ENCODE measurements around the gene CHID1.

DNA sequence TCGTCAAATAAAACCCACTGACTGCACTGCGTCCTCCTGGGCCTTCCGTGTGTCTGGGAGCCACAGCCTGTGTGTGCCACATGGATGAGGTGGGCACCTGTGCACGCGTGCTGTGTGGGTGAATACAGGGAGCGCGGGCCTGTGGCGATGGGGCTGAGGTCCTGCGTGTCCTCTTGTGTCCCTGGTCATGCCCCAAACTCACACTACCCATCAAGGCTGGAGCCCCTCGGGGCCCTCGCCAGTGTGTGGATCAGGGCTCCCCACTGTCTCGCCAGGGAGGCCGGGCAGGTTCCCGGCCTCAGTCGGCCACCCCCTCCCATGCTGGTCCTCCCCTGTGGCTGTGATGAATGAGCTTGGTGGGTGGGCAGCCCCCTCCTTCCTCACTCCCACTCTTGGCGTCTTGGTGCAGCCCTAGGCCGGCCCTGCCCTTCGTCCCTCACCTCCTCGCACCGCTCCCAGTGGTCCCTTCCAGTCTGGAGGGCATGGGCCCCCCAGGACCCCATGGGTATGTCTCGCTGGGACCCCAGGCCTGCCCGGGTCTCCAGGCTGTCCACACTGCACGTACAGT is 78.6 kb downstream of the CHID1 start:
- TF ChIP-seq, protein P1, sequence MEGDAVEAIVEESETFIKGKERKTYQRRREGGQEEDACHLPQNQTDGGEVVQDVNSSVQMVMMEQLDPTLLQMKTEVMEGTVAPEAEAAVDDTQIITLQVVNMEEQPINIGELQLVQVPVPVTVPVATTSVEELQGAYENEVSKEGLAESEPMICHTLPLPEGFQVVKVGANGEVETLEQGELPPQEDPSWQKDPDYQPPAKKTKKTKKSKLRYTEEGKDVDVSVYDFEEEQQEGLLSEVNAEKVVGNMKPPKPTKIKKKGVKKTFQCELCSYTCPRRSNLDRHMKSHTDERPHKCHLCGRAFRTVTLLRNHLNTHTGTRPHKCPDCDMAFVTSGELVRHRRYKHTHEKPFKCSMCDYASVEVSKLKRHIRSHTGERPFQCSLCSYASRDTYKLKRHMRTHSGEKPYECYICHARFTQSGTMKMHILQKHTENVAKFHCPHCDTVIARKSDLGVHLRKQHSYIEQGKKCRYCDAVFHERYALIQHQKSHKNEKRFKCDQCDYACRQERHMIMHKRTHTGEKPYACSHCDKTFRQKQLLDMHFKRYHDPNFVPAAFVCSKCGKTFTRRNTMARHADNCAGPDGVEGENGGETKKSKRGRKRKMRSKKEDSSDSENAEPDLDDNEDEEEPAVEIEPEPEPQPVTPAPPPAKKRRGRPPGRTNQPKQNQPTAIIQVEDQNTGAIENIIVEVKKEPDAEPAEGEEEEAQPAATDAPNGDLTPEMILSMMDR (IDR thresholded peaks at IDR 0.05) = no peak
- no peak for TF ChIP-seq POLR2A (IDR thresholded peaks at IDR 0.05)
- TF ChIP-seq POLR2AphosphoS5 (IDR thresholded peaks at IDR 0.05) = no peak
